Coronary artery (tissue), 2 donors: ENCODE data around the gene KCNH5.

Source experiments
- DNase-seq: peaks from one replicate; pipeline ENCODE4 v3.0.0-alpha.2; 2017; ENCODE audit warnings: low spot score
- H3K27ac ChIP-seq, 2 donors: fragments of 200-600 bp; sonication (generic); one replicate each; pipeline ENCODE4 v1.5.1; 2016 to 2019
- H3K4me3 ChIP-seq: fragments of 200-600 bp; sonication (generic); 2 replicates; pipeline ENCODE4 v1.5.1; 2016; ENCODE audit warnings: mild to moderate bottlenecking, moderate library complexity
- CTCF ChIP-seq: fragments of 200-600 bp; sonication (generic); IDR thresholded peaks from one replicate; pipeline ENCODE4 v1.5.1; 2019; ENCODE audit warnings: antibody characterized with exemption

Gene KCNH5

DNA sequence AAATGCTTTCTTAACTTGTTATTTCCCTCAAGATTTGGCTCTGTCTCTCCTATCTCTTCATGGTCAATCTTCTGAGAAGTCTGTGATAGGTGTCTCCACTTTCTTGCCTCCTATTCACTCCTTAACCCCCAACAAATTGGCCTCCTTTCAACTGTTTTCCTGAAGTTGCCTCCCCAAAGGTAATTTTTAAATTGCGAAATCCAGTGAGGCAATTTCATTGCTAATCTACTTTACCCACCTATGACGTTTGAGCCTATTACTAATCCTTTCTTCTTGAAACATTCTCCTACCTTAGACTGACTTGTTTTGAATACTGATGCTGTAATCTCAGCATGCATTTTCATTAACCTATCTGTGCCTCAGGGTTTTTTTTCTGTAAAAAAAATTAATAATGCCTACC is 6.0 kb upstream of the KCNH5 start:
- H3K4me3 ChIP-seq, result no peak overlapping the region
- DNase-seq, result no peak
- H3K27ac ChIP-seq, result no peak overlapping the region
- no peak for TF ChIP-seq CTCF

DNA sequence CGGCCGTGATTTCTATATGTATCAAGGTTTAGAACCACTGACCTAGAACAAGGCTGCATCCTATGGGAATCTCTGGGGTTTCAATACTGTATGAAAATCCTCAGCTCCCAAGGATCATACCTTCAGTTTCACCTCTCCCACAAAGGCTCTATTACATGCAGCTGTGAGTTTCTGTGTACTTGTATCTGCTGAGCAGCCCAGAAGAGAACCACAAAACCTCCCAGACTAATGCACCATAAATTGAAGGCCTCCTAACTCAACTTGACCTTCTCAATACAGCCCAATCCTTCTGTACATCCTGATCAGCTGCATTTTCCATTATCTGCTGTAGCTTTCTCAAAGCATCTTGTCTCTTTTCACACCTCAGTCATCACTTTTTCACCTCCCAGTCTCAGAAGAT is 5.4 kb upstream of the KCNH5 start:
- Histone ChIP-seq H3K27ac (no peak overlapping the region), H3K4me3 (no peak overlapping the region)
- no peak for DNase-seq
- no peak for TF ChIP-seq CTCF

GRCh38 chr14:63046339-63047268 is 1.3 kb upstream of the KCNH5 start:
- no peak for TF ChIP-seq CTCF
- peak overlapping the region; percentile 64 for H3K4me3 ChIP-seq
- H3K27ac ChIP-seq, result no peak overlapping the region
- no peak for DNase-seq

GRCh38 chr14:63045612-63046320 is 508 bp upstream of the KCNH5 start:
- no peak for TF ChIP-seq CTCF
- no peak overlapping the region for H3K27ac ChIP-seq
- DNase-seq, result no peak
- peak overlapping the region; percentile 64 for H3K4me3 ChIP-seq

GRCh38 chr14:63039866-63040265 is 5.4 kb downstream of the KCNH5 start:
- no peak for DNase-seq
- TF ChIP-seq CTCF, result no peak

DNA sequence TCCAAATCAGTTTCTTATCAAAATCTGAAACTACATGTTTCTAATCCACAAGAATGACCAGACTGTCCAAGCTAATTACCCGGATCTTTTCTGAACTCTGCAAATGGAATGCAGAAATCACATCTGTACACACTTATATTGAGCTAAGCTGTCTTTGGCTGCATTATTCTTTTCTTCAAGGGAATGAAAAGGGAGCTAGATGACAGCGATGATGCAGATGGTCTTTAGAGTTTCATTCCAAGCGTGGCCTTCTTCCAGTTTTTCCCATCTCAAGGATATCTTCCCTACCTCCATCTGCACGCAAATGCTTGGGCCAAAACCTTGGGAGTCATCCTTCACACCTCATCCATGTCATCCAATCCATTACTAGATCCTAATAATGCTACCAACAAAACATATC is 12.6 kb downstream of the KCNH5 start:
- Histone ChIP-seq H3K27ac (no peak overlapping the region), H3K4me3 (no peak overlapping the region)
- TF ChIP-seq CTCF, result no peak
- no peak for DNase-seq

More at GRCh38 chr14:63039866-63040265, 5.4 kb downstream of the KCNH5 start:
- no peak overlapping the region for H3K4me3 ChIP-seq
- no peak overlapping the region for H3K27ac ChIP-seq

GRCh38 chr14:63032076-63032475 is 13.2 kb downstream of the KCNH5 start:
- no peak overlapping the region for H3K4me3 ChIP-seq
- TF ChIP-seq CTCF, result no peak
- no peak for DNase-seq
- no peak overlapping the region for H3K27ac ChIP-seq
